ENCODE measurements around the gene PICALM. TPM values are rescaled to one million over a fixed set of nuclear protein-coding genes. Genes with fewer than 3 reads are reported as not detected.

PICALM gene
- total RNA-seq, 2 donors from 2014 or later: 97.8 to 132 TPM

GRCh38 chr11:85941380-85941973, 127.4 kb downstream of the PICALM start:
- Histone ChIP-seq H3K27me3 (no peaks in the 10 kb centered on the region), H3K4me1 (no peaks in the 10 kb centered on the region), H3K36me3 (replicated peaks in 1 of 2; ENCODE audit: insufficient read depth in 1 of 2, low read depth in 2 of 2) (no peaks in the 10 kb centered on the region), H3K4me3 (no peak overlapping the region), H3K9me3 (no peaks in the 10 kb centered on the region), H3K27ac (no peak overlapping the region)
- intact Hi-C loops (cut with DNase I): no loop called here
- ATAC-seq: peak; percentile 68
- TF ChIP-seq POLR2A (IDR thresholded peaks at IDR 0.05): no peak
- TF ChIP-seq, protein P1, sequence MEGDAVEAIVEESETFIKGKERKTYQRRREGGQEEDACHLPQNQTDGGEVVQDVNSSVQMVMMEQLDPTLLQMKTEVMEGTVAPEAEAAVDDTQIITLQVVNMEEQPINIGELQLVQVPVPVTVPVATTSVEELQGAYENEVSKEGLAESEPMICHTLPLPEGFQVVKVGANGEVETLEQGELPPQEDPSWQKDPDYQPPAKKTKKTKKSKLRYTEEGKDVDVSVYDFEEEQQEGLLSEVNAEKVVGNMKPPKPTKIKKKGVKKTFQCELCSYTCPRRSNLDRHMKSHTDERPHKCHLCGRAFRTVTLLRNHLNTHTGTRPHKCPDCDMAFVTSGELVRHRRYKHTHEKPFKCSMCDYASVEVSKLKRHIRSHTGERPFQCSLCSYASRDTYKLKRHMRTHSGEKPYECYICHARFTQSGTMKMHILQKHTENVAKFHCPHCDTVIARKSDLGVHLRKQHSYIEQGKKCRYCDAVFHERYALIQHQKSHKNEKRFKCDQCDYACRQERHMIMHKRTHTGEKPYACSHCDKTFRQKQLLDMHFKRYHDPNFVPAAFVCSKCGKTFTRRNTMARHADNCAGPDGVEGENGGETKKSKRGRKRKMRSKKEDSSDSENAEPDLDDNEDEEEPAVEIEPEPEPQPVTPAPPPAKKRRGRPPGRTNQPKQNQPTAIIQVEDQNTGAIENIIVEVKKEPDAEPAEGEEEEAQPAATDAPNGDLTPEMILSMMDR (IDR thresholded peaks at IDR 0.05): peak; percentile 36 to 65 (median 60)
- 25 to 35% methylated on average over 4 to 6 of the region's 6 CpGs for WGBS, 2 donors
- DNase-seq: peak; percentile 49 to 57 (median 55)

DNA sequence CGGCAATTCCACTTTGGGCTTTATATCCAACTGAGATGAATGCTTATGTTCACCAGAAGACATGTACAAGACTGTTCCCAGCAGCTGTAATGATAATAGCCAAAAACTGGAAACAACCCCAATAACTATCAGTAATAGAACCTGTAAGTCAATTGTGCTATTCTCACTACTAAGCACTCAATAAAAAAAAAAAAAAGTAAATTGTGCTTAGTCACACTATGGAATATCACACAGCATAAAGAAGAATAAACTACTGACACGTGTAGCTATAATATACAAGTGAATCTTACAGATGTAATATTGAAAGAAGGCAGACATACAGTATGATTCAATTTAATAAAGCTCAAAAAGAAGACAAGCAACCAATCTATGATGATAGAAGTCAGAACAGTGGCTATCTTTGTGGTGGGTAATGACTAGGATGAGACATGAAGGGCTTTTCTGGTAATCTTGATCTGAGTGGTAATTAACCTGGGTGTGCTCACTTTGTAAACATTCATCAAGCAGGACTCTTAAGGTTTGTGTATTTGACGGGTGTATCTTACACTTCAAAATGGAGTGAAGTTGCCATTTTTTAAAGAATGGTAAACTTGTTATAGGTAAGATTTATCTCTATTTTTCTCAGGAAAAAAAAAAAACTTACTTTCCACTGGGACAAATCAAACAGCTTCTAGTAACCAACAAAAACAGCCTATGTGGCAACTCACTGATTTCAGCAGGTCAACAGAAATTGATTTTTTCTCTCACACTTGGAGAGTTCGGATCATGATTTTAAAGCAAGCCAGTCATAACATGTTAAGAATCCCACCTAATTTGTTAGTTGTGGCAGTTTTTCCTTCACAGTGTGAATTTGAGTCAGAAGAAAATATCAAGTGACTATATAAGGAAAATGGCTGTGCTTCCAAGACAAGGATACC, 129.5 kb downstream of the PICALM start:
- no peak for TF ChIP-seq POLR2A (IDR thresholded peaks at IDR 0.05)
- TF ChIP-seq, protein P1 (IDR thresholded peaks at IDR 0.05): no peak
- no peaks in the 10 kb centered on the region for H3K36me3 ChIP-seq (replicated peaks in 1 of 2; ENCODE audit: insufficient read depth in 1 of 2, low read depth in 2 of 2)
- DNase-seq (no peak), ATAC-seq (no peak)
- 65 to 70% methylated on average over 4 of the region's 4 CpGs for WGBS, 2 donors
- no peaks in the 10 kb centered on the region for H3K4me1 ChIP-seq
- H3K9me3 ChIP-seq: no peaks in the 10 kb centered on the region
- intact Hi-C loops (cut with DNase I): no loop called here
- no peak overlapping the region for H3K4me3 ChIP-seq
- no peak overlapping the region for H3K27ac ChIP-seq
- no peaks in the 10 kb centered on the region for H3K27me3 ChIP-seq

GRCh38 chr11:85937835-85938234, 131.0 kb downstream of the PICALM start:
- Histone ChIP-seq H3K4me1 (no peaks in the 10 kb centered on the region), H3K27me3 (no peaks in the 10 kb centered on the region), H3K36me3 (replicated peaks in 1 of 2; ENCODE audit: insufficient read depth in 1 of 2, low read depth in 2 of 2) (no peaks in the 10 kb centered on the region), H3K27ac (no peak overlapping the region), H3K9me3 (no peaks in the 10 kb centered on the region), H3K4me3 (no peak overlapping the region)
- ATAC-seq: no peak
- WGBS, 2 donors: 100% methylated on average over 1 of the region's 1 CpG
- no peak for DNase-seq
- TF ChIP-seq, protein P1 (IDR thresholded peaks at IDR 0.05): no peak
- no peak for TF ChIP-seq POLR2A (IDR thresholded peaks at IDR 0.05)
- intact Hi-C loops (cut with DNase I): no loop called here

DNA sequence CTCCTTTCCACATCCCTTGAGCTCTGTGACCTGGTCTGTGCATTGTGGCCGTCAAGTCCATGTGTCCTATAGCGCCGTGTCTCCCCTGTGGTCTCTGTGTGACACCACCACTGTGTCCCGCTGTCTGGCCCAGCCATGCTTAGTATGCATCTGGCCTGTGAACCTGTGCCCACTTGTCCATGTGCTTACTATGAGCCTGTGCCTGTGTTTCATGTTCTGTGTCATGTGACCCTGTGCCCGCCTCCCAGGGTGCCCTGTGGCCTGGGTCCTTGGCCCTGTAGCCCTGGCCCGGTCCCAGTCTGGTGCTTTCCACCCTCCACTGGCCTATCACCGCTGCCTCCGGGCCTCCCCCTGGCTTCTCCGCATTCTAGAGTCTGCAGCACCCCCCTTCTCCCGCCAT, 133.1 kb downstream of the PICALM start:
- H3K9me3 ChIP-seq: no peaks in the 10 kb centered on the region
- DNase-seq (no peak), ATAC-seq (no peak)
- no peak overlapping the region for H3K4me3 ChIP-seq
- no peaks in the 10 kb centered on the region for H3K27me3 ChIP-seq
- TF ChIP-seq, protein P1 (IDR thresholded peaks at IDR 0.05): no peak
- no peak for TF ChIP-seq POLR2A (IDR thresholded peaks at IDR 0.05)
- 89 to 93% methylated on average over 10 of the region's 10 CpGs for WGBS, 2 donors
- H3K36me3 ChIP-seq (replicated peaks in 1 of 2; ENCODE audit: insufficient read depth in 1 of 2, low read depth in 2 of 2): no peaks in the 10 kb centered on the region
- intact Hi-C loops (cut with DNase I): no loop called here
- no peaks in the 10 kb centered on the region for H3K4me1 ChIP-seq
- no peak overlapping the region for H3K27ac ChIP-seq
